Muscle layer of colon (tissue), 2 donors: ENCODE measurements around the gene GUCY1A1.

Source experiments
- H3K27ac ChIP-seq: one replicate; pipeline ENCODE4 v1.7.0; 2013; ENCODE audit warnings: low read depth, mild to moderate bottlenecking, low read length, moderate library complexity
- H3K27me3 ChIP-seq, 2 donors: one replicate each; pipeline ENCODE4 v1.7.0; 2013; ENCODE audit warnings: low read length in 2 of 2, mild to moderate bottlenecking in 2 of 2; ENCODE audit not compliant: insufficient read depth in 2 of 2, control insufficient read depth in 1 of 2
- H3K36me3 ChIP-seq: one replicate; pipeline ENCODE4 v1.7.0; 2013; ENCODE audit warnings: mild to moderate bottlenecking, low read length; ENCODE audit not compliant: insufficient read depth
- H3K4me1 ChIP-seq: one replicate; pipeline ENCODE4 v1.7.0; 2013; ENCODE audit warnings: mild to moderate bottlenecking, low read length; ENCODE audit not compliant: insufficient read depth
- H3K4me3 ChIP-seq, 2 donors: one replicate each; pipeline ENCODE4 v1.7.0; 2013; ENCODE audit warnings: low read length in 2 of 2, low read depth in 1 of 2, mild to moderate bottlenecking in 1 of 2, moderate library complexity in 1 of 2
- H3K9ac ChIP-seq: one replicate; pipeline ENCODE4 v1.7.0; 2013; ENCODE audit warnings: low read length
- H3K9me3 ChIP-seq: one replicate; pipeline ENCODE4 v1.7.0; 2013; ENCODE audit warnings: mild to moderate bottlenecking, low read length
- donor health status: abdominal sarcoma.
- donor health status: Adenocarcinoma of cecum.

Gene GUCY1A1

DNA sequence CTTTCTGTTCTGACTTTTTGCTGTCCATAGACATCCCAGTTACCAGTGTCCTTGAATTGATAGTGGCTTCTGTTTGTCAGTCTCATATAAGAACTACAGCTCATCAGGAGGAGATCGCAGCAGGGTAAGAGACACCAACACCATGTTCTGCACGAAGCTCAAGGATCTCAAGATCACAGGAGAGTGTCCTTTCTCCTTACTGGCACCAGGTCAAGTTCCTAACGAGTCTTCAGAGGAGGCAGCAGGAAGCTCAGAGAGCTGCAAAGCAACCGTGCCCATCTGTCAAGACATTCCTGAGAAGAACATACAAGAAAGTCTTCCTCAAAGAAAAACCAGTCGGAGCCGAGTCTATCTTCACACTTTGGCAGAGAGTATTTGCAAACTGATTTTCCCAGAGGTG, 30.1 kb downstream of the GUCY1A1 start:
- H3K36me3 ChIP-seq = peaks cover 18% of the 10 kb centered on the region
- no peak overlapping the region for H3K9ac ChIP-seq
- no peak overlapping the region for H3K27ac ChIP-seq
- H3K9me3 ChIP-seq = no peaks in the 10 kb centered on the region
- H3K4me3 ChIP-seq = no peak overlapping the region
- no peaks in the 10 kb centered on the region for H3K27me3 ChIP-seq
- H3K4me1 ChIP-seq = peaks cover 32% of the 10 kb centered on the region

DNA sequence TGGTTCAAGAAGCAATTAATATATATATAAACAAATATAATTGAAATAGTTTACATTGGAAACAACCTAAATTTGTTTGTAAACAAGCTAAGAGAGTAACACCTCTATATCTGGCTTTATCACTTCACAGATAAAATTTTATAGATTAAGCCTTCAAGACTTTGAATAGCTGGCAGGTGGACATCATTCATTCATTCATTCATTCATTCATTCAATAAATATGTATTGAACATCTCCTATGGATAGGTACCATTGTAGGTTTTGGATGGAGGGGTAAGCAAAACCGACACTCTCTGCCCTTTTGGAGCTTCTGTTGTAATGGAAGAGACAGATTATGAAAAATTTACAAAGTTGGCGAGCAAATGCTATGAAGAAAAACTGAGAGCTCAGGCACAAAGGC, 35.2 kb downstream of the GUCY1A1 start:
- Histone ChIP-seq H3K36me3 (peaks cover 31% of the 10 kb centered on the region), H3K4me3 (no peak overlapping the region), H3K4me1 (peaks cover 21% of the 10 kb centered on the region), H3K27ac (no peak overlapping the region), H3K27me3 (no peaks in the 10 kb centered on the region), H3K9me3 (no peaks in the 10 kb centered on the region), H3K9ac (no peak overlapping the region)

DNA sequence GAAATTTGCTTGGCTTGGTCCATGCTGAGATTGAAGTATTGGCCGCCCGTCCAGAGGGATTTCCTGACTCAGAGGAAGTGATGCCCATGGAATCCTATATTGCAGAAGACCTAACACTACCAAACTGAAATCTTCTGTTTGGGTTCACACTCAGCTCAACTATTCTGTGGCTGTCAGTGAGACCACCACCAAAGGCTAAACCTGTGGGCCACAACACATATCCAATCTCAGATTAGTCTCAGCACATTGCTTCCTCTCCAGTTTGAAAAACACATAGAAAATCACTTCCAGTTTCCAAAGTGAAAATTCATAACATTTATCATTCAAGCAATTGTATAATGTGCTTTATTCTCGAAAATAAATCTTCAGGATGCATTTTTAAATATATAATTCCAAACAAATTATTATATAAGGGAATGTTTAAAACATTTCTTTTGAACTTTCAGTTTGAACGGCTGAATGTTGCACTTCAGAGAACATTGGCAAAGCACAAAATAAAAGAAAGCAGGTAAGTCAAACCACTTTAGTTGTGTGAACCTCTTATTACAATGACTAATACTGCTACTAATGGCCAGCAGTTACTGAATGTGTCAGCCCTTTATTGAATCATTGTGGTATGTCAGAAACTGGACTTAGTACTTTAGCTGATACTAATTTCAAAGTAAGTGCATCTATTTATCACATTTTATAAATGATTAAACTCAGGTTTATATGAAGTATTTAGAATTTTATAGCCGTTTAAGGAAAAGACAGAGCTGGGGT, 37.0 kb downstream of the GUCY1A1 start:
- Histone ChIP-seq H3K36me3 (peaks cover 19% of the 10 kb centered on the region), H3K9me3 (no peaks in the 10 kb centered on the region), H3K9ac (no peak overlapping the region), H3K4me1 (peaks cover 17% of the 10 kb centered on the region), H3K4me3 (no peak overlapping the region), H3K27me3 (no peaks in the 10 kb centered on the region), H3K27ac (no peak overlapping the region)

DNA sequence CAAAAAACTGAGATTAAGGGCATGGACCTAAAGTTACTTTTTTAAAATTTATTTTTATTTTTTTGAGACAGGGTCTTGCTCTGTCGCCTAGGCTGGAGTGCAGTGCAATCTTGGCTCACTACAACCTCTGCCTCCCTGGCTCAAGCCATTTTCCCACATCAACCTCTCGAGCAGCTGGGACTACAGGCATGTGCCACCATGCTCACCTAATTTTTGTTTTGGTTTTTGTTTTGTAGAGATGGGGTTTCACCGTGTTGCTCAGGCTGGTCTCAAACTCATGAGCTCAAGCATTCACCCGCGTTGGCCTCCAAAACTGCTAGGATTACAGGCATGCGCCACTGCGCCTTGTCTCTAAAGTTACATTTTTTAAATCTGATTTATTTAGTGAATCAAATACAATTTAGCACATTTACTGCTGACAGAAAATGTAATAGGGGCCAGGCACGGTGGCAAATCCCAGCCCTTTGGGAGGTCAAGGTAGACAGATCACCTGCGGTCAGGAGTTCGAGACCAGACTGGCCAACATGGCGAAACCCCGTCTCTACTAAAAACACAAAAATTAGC, 38.3 kb downstream of the GUCY1A1 start:
- Histone ChIP-seq H3K36me3 (peaks cover 18% of the 10 kb centered on the region), H3K9me3 (no peaks in the 10 kb centered on the region), H3K4me1 (peaks cover 17% of the 10 kb centered on the region), H3K4me3 (no peak overlapping the region), H3K9ac (no peak overlapping the region), H3K27ac (no peak overlapping the region), H3K27me3 (no peaks in the 10 kb centered on the region)

DNA sequence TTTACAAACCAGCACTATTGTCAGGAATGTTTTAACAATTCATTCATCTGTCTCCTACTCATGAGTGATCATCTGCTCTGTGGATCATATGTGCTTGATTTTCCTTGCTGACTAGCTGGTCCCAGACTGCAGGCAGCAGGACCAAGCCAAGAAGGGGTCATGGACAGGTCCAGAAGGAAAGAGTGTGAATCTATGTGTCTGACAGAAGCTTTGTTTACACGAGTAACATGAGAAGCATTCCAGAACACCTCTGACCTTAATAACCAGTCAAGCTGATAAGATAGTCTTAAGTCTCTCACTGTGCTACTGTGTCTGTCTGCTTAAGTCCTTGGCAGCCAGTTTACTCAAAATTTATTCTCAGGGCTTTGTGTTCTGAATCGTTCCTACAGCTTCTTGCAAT, 39.0 kb downstream of the GUCY1A1 start:
- Histone ChIP-seq H3K27ac (no peak overlapping the region), H3K36me3 (peaks cover 22% of the 10 kb centered on the region), H3K9ac (no peak overlapping the region)

DNA sequence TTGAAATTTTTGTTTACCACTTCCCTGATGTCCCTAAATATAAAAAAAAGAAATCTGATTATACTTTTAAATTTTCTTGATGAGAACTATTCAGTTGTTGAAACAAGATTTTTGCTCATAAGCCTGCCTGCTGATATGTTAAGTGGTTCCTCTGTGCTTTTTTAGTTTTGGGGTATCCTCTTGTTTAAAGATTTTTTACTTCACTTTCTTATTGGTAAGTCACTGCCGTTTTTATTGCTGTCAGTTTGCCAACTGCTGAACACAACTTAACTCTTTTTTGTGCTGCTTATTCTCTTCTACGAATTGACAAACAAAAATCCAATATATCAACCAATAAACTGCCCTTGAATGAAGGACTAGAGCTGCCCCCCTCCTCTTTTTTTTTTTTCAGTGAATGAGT, 39.5 kb downstream of the GUCY1A1 start:
- H3K9me3 ChIP-seq = no peaks in the 10 kb centered on the region
- H3K27me3 ChIP-seq = no peaks in the 10 kb centered on the region
- H3K4me1 ChIP-seq = peaks cover 17% of the 10 kb centered on the region
- H3K27ac ChIP-seq = no peak overlapping the region
- no peak overlapping the region for H3K4me3 ChIP-seq
- H3K9ac ChIP-seq = no peak overlapping the region
- H3K36me3 ChIP-seq = peaks cover 24% of the 10 kb centered on the region

More for the DNA sequence above, 39.0 kb downstream of the GUCY1A1 start:
- Histone ChIP-seq H3K27me3 (no peaks in the 10 kb centered on the region), H3K4me3 (no peak overlapping the region), H3K9me3 (no peaks in the 10 kb centered on the region), H3K4me1 (peaks cover 17% of the 10 kb centered on the region)

DNA sequence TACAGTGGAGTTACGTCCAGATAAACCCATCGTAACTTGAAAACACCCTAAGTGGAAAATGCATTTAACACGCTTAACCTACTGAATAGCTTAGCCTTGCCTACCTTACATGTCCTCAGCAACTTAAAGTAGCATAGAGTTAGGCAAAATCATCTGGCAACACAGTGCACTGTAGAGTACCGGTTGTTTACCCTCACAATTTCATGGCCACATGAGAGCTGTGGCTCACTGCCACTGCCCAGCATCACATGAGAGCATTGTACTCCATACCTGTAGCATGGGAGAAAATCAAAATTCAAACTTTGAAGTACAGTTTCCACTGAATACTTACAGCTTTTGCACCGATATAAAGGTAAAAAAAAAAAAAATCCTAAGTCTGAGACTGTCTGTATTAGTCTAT, 40.6 kb downstream of the GUCY1A1 start:
- no peak overlapping the region for H3K9ac ChIP-seq
- H3K36me3 ChIP-seq = peaks cover 22% of the 10 kb centered on the region
- peaks cover 17% of the 10 kb centered on the region for H3K4me1 ChIP-seq
- H3K27ac ChIP-seq = no peak overlapping the region
- H3K9me3 ChIP-seq = no peaks in the 10 kb centered on the region
- no peak overlapping the region for H3K4me3 ChIP-seq
- H3K27me3 ChIP-seq = no peaks in the 10 kb centered on the region

DNA sequence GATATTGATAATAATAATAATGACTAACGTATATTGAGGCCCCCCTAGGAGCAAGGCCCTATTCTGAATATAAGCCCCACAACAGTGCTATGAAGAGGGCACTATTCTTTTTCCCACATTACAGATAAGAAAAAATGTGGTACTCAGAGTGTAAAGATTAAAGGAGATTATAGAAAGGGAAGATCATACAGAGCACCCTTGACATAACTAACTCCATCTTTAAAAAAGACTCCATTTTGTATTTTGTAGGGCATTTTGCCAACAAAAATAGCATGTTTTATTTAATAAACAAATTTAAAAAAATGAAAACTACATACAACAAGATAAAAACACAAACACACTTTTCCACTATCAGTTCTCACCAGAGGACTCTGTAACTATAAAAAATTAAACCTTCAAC, 42.1 kb downstream of the GUCY1A1 start:
- Histone ChIP-seq H3K27ac (no peak overlapping the region), H3K9me3 (no peaks in the 10 kb centered on the region), H3K4me1 (peaks cover 17% of the 10 kb centered on the region), H3K4me3 (no peak overlapping the region), H3K9ac (no peak overlapping the region), H3K27me3 (no peaks in the 10 kb centered on the region), H3K36me3 (peaks cover 34% of the 10 kb centered on the region)

DNA sequence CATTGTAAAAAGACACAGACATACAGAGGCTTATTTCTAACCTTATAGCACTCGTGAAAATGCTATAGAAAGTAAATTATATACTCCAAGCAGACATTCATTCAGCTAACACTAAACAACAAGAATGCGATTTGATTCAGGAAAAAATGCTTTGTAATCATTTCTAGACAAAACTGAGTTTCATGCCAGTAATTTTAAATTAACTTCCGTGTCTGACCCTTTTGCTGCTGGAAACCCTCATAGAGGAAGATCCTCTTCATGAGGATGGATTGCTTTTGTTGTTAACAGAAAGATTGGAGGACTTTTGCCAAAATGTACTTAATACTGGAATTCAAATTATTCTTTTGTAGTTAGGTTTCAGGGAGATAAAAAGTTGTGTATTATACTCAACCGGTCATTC, 43.3 kb downstream of the GUCY1A1 start:
- Histone ChIP-seq H3K27ac (no peak overlapping the region), H3K9me3 (no peaks in the 10 kb centered on the region), H3K36me3 (peaks cover 29% of the 10 kb centered on the region), H3K27me3 (no peaks in the 10 kb centered on the region), H3K4me1 (peaks cover 11% of the 10 kb centered on the region), H3K4me3 (no peak overlapping the region), H3K9ac (no peak overlapping the region)

DNA sequence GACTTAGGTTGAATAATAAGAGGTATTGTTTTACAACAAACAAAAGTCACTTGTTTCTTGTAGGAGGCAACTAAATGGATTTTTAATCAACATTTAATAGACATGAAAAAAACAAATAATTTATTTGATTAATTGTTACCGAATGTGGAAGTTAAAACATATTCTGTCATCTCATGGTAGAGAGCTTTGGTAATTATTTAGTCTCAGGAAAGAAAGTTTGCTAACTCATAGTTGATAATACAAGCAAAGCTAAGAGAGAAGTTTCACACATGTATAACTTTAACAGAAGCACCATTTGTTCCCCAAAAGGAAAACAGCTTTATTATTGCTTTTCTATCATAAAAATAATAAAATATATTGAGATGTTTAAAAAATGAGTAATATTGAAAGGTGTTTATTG, 44.9 kb downstream of the GUCY1A1 start:
- Histone ChIP-seq H3K4me1 (peaks cover under 1% of the 10 kb centered on the region), H3K4me3 (no peak overlapping the region), H3K36me3 (peaks cover 30% of the 10 kb centered on the region), H3K27me3 (no peaks in the 10 kb centered on the region), H3K9me3 (no peaks in the 10 kb centered on the region), H3K27ac (no peak overlapping the region), H3K9ac (no peak overlapping the region)

DNA sequence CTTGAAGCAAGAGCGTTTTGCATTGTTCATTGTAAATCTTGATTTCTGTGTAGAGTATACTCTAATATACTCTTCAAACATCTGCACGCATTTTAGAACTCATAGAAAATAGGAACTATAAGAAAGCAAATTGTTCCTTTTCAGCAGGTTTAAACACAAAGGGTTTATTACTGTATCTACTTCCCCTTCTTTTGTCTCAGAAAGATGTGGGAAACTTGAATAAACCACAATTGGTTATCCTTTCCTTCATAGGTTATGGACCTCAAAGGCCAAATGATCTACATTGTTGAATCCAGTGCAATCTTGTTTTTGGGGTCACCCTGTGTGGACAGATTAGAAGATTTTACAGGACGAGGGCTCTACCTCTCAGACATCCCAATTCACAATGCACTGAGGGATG, 46.2 kb downstream of the GUCY1A1 start:
- H3K4me1 ChIP-seq = no peaks in the 10 kb centered on the region
- H3K27me3 ChIP-seq = no peaks in the 10 kb centered on the region
- no peak overlapping the region for H3K9ac ChIP-seq
- no peaks in the 10 kb centered on the region for H3K9me3 ChIP-seq
- H3K36me3 ChIP-seq = peaks cover 38% of the 10 kb centered on the region
- no peak overlapping the region for H3K4me3 ChIP-seq
- no peak overlapping the region for H3K27ac ChIP-seq

DNA sequence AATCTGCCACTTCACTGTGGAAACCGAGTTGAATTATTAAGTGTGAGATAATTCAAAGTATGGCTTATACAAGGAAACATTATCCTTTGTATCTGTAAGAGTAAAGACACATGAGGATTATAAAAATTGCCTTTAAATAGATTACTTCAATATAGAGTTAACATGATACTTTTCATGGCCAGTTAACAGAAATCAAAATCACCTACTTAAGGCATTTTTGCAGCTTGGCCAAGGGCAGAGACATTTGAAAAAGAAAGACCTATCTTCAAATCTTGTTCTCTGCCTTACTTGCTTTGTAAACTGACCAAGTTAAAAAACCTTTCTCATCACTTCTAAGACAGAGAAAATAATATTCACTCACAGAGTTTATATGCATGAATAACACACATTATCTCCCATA, 47.3 kb downstream of the GUCY1A1 start:
- Histone ChIP-seq H3K36me3 (peaks cover 45% of the 10 kb centered on the region), H3K27ac (no peak overlapping the region), H3K9me3 (no peaks in the 10 kb centered on the region), H3K9ac (no peak overlapping the region), H3K4me3 (no peak overlapping the region), H3K27me3 (no peaks in the 10 kb centered on the region), H3K4me1 (no peaks in the 10 kb centered on the region)
